T1000 (cell line): ENCODE results near the gene OR8B3.
A peak's percentile ranks its signal among the peaks of the same experiment; 100 is the strongest.
"Not testable (repeated sequence)": the region's sequence is repeated elsewhere in the genome, so short reads cannot be mapped to it uniquely, and the experiment has no call there.

Experiments
- DNase-seq: peaks from one replicate; lab custom pipeline; 2025; ENCODE audit warnings: mixed read lengths; lab: John Stamatoyannopoulos, UW

Gene OR8B3

GRCh38 chr11:124398924-124399323, at the start of gene OR8B3:
Gene OR8B3 (minus strand): TSS chr11:124399024. CDS start chr11:124397351, 1,673 bp downstream.
- no peak for DNase-seq

GRCh38 chr11:124446916-124447315, 48.1 kb upstream of the OR8B3 start:
- DNase-seq: no peak

- DNase-seq: no peak
Measured at GRCh38 chr11:124445646-124446150, 46.9 kb upstream of the OR8B3 start, which contains the start of gene OR8B8. Gene OR8B8 (minus strand): TSS chr11:124445696. CDS start chr11:124441085, 4,611 bp downstream.

GRCh38 chr11:124442847-124443246, 44.0 kb upstream of the OR8B3 start:
- no peak for DNase-seq

GRCh38 chr11:124442442-124442841, 43.6 kb upstream of the OR8B3 start:
- no peak for DNase-seq

- DNase-seq: no peak
Measured at GRCh38 chr11:124441519-124441918, 42.7 kb upstream of the OR8B3 start.

- no peak for DNase-seq
Measured at GRCh38 chr11:124441081-124441480, 42.3 kb upstream of the OR8B3 start.

GRCh38 chr11:124440608-124441007, 41.8 kb upstream of the OR8B3 start:
- DNase-seq: no peak

- DNase-seq: no peak
Measured at GRCh38 chr11:124434699-124435098, 35.9 kb upstream of the OR8B3 start.

GRCh38 chr11:124429599-124429998, 30.8 kb upstream of the OR8B3 start:
- DNase-seq: no peak

- no peak for DNase-seq
Measured at GRCh38 chr11:124424384-124424921, 25.6 kb upstream of the OR8B3 start, which contains the start of gene OR8B4. Gene OR8B4 (minus strand): TSS chr11:124424871. CDS start chr11:124424871, 0 bp downstream.

GRCh38 chr11:124421043-124421442, 22.2 kb upstream of the OR8B3 start:
- DNase-seq: no peak

GRCh38 chr11:124415356-124415923, 16.6 kb upstream of the OR8B3 start:
- no peak for DNase-seq

GRCh38 chr11:124409906-124410305, 11.1 kb upstream of the OR8B3 start:
- no peak for DNase-seq

GRCh38 chr11:124405581-124405980, 6.8 kb upstream of the OR8B3 start:
- DNase-seq: no peak

- not testable (repeated sequence) for DNase-seq
Measured at GRCh38 chr11:124403186-124403585, 4.4 kb upstream of the OR8B3 start.

- peak; percentile 48 for DNase-seq
Measured at GRCh38 chr11:124402326-124402922, 3.6 kb upstream of the OR8B3 start.

GRCh38 chr11:124396847-124397246, 2.0 kb downstream of the OR8B3 start:
- not testable (repeated sequence) for DNase-seq

GRCh38 chr11:124394408-124394807, 4.4 kb downstream of the OR8B3 start:
- DNase-seq: no peak

GRCh38 chr11:124384399-124384798, 14.4 kb downstream of the OR8B3 start, which contains the start of gene OR8B2:
Gene OR8B2 (minus strand): TSS chr11:124384499. CDS start chr11:124383343, 1,156 bp downstream.
- no peak for DNase-seq

- DNase-seq: not testable (repeated sequence)
Measured at GRCh38 chr11:124382857-124383256, 16.0 kb downstream of the OR8B3 start.

GRCh38 chr11:124380585-124380984, 18.2 kb downstream of the OR8B3 start:
- DNase-seq: no peak

- no peak for DNase-seq
Measured at GRCh38 chr11:124376280-124376679, 22.5 kb downstream of the OR8B3 start.
